ENCODE results near the gene WDR27.

Gene WDR27

DNA sequence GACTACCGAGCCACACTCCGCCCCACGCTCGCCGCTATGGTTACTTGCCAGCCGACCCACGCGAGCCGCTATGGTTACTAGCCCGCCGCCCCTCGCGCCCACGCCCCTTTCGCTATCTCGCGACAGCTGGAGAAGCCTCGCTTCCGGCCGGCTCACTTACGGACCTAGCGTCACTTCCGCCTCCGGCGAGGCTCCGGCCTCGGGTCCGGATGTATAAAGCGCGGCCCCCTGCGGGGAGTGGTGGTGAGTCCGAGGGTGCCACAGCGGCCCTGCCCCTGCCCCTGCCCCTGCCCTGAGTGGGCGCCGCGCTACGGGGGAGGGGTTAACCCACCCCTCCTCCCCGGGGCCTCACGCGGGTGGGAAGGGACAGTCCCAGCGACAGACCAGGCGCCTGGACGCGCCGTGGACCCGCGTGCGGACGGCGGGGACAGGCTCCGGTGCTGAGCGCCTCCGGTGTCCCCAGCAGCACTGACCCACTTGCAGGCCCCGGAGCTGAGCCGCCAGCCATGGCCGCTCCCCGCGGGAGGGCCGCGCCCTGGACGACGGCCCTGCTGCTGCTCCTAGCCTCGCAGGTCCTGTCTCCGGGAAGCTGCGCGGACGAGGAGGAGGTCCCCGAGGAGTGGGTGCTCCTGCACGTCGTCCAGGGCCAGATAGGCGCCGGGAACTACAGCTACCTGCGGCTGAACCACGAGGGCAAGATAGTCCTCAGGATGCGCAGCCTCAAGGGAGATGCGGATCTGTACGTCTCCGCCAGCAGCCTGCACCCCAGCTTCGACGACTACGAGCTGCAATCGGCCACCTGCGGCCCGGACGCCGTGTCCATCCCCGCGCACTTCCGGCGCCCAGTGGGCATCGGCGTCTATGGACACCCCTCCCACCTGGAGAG lies at the start of gene WDR27, which contains the start of gene C6orf120:
TSS of gene WDR27 (minus strand) at position 76 of the 886 bp plus-strand sequence. CDS start 13,024 bp downstream, outside the sequence.
TSS of gene C6orf120 (plus strand) at position 173 of the 886 bp plus-strand sequence. CDS start at position 507, 334 bp downstream.
- DNase-seq (ENCODE audit: low read depth), result peak; percentile 97

DNA sequence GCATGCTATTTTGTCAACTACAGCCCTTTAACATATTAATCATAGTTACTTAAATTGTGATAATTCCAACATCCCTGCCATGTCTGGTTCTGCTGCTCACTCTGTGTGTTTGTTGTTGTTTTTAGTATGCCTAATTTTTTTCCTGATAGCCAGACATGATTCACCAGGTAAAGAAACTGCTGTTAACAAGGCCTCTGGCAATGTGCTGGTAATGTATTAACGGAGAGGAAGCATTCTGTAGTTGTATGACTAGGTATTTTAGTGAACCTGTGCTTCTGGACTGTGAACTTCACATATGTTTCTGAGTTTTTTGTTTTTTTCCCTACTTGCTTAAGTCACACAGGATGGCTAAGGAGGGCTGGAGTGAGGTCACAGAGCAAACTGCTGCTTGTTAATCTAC lies 44.7 kb upstream of the WDR27 start:
- no peak for DNase-seq (ENCODE audit: low read depth)

DNA sequence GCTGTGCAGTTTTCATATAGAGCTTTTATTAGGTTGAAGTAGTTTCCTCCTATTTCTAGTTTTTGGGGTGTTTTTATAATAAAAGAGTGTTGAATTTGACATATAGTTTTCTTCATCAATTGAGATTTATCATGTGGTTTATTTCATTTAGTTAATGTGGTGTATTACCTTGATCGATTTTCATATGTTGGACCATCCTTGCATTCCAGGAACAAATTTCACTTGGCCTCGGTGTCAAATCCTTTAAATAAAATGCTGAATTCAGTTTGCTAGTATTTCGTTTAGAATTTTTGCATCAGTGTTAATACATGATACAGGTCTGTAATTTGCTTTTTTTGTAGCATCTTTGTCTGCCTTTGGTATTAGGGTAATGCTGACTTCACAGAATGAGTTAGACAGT lies 43.6 kb upstream of the WDR27 start:
- no peak for DNase-seq (ENCODE audit: low read depth)

DNA sequence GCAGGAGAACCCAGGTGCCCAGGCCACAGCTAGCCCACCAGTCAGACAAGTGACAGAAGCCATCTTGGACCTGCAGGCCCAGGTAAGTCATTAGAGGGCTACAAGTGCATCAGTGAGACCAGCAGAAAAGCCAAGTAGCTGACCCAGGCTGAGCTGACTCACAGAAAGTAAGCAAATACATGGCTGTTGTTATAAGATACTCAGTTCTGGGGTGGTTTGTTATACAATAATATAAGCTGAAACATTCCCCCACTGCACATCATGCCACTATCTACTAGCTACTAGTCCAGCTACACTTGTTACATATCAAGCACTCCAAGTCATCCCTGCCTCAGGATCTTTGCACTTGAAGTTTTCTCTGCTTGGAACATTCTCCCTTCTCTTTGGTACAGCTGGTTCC lies 39.5 kb upstream of the WDR27 start:
- DNase-seq (ENCODE audit: low read depth), result no peak

DNA sequence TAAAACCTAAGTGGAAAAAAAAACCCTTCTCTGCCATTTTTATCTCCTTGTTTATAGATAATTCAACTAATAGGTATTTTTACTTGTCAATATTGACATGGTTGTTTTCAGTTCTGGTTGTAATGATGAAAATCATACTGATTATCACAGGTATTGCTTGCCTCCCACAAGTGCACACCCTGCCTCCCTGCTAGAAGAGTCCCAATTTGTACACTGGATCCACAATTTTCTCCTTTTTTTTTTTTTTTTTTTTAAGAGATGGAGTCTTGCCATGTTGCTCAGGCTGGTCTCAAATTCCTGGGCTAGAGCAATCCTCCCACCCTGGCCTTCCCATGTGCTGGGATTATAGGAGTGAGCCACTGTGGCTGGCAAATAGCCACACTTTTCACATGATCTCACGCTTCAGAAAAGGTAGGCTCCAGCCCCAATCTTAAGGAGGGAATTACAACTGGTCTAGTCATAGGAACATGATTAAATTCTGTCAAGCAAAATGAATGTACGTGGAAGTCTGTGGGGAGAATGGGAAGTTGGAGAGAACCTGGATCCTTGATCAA lies 37.2 kb upstream of the WDR27 start:
- no peak for DNase-seq (ENCODE audit: low read depth)

DNA sequence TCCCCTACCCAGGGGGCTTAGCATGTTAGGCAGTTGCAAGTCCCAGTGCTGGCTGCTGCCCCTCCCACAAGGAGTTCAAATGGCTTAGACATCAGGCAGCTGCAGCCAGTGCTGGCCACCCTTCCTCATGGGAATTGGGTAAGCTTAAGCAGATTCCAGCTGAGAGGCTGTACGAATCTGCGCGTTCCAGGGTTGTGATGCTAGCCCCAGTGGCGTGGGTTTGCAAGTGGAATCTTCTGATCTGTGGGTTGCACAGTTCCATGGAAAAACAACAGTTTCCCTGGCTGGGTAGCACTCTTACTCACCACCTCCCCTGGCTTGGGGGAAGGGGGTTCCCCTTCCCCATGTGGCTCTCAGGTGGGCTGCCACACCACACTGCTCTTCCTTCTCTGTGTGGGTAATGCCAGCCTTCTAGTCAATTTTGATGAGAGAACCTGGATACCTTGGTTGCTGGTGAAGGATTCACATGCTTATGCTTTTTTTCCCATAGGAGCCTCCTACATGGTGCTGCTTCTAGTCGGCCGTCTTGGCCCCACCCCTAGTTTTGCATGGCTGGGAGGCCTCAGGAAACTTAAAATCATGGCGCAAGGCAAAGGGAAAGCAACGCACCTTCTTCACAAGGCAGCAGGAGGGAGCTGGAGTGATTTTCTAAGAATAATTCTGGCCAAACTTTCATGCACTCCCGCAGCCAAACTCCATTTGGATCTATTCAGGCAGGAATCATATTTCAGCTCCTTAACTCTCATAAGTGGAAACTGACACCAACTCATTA lies 36.6 kb upstream of the WDR27 start:
- DNase-seq (ENCODE audit: low read depth), result no peak

DNA sequence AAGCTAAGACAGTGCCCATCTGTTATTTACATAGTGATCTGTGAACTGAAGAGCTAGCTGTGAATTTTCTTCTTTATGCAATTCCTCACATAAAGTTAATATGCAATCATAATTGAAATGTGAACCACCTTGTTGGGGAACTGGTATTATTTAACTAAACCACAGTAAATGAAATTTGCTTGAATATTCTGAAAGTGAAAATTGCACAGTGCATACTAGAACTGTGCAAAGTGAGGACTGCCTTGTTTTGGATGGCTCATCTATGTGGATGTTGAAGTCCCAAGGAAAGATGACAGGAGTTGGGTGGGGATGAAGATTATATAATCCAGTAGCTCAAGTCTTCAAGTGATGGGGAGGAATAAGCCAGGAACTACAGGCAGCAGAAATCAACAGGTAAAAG lies 28.1 kb upstream of the WDR27 start:
- no peak for DNase-seq (ENCODE audit: low read depth)

DNA sequence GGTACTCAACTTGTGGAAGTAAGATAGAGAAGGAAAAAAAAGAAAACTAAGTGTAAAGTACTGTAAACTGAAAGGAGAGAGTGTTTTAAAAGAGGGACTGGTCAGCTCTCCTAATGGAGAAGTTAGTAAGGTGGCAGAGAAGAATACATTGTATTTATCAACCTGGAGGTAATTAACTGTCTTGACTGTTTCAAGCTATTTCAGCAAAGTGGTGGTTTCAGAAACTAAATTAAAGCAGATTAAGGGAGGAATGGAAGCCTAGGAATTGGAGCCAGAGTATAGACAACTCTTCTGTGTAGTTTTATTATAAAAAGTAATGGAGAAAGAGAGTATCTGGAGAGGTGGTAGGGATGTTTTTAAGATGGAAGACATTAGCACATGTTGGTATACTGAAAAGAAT lies 25.1 kb upstream of the WDR27 start:
- no peak for DNase-seq (ENCODE audit: low read depth)

DNA sequence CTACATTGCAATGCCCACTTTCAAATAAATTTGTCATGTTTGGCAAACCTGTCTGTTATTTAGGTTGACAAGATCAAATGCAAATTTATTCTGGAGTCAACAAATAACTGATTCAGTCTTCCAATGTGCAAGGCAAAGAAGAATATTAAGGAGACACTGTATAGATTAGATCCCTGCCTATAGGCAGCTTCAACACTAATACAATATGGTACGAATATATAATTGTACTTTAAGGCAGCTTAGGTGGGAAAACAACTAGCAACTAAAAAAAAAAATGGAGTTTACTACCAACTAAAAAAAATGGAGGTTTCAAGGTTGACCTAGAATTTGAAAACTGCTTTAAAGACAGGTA lies 24.2 kb upstream of the WDR27 start:
- no peak for DNase-seq (ENCODE audit: low read depth)

DNA sequence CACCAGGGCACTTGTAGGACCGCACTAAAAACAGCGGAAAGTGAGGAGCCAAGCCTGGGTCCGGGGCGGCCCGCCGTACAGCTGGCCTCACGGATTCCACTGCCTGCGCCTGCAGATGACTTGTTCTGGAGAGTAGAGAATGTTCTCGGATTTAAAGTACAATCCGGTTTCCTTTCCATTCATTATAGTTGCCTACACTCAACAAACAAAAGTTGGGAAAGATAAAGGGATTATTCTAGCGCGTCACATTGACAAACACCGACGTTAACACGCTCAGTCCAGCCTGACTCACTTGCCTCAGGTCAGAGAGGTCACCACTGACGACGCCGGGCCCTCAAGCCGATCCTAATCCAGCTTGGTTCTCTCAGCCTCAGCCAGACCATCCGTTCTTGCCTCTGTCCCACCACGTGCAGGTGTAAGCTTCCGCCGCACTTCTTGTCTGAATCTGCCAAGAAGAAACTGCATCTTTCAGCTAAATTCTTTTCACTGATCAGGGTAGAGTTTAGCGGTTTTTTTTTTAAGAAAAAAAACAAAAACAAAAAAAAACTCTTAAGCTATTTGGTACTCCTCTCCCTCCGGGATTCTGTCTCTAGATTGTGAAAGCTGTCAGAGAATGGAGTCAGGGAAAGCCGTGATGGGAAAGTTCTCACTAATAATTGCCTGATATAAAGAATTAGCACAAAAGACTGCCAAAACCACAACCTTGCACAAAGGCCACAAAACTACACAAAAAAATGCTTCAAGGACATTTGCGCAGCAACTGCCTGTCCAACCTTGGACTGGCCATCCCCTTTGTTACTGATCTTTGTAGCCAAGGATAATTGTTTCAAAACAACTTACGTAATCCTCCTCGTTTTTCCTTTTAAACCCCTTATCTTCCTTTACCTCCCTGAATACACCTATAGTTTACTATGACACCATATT lies 23.6 kb upstream of the WDR27 start:
- DNase-seq (ENCODE audit: low read depth), result peak; percentile 70

DNA sequence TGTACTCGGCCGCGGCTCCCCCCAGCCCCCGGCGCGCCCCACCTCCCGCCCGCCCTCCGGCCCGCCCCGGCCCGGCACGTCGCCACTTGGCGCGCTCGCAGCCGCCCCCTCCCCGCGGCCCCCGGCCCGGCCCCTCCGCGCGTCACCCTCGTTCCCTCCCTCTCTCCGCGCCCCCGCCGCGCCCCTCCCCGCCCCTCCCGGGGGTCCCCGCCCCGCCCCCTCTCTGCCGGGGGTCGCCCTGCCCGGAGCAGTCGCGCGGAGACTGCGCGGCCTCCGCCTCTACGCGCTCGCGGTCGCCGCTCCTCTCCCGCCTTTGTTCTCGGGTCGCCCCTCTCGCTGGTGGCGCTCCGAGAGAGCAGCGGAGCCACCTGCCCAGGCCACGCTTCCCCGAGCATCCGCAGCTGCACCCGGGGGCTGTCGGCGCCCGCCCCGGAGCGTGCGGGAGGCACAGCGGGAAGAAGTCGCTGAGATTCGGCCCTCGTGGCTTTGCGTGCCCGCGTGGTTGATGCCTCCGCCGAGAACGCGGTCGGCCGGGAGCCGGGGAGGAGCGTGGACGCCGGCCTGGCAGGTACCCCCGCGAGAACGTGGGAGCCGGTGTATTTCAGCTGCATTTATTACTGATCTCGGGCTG lies 22.8 kb upstream of the WDR27 start, which contains the start of gene PHF10:
TSS of gene PHF10 (minus strand) at position 7 of the 631 bp plus-strand sequence. CDS start 569 bp downstream, outside the sequence.
- DNase-seq (ENCODE audit: low read depth), result peak; percentile 32

DNA sequence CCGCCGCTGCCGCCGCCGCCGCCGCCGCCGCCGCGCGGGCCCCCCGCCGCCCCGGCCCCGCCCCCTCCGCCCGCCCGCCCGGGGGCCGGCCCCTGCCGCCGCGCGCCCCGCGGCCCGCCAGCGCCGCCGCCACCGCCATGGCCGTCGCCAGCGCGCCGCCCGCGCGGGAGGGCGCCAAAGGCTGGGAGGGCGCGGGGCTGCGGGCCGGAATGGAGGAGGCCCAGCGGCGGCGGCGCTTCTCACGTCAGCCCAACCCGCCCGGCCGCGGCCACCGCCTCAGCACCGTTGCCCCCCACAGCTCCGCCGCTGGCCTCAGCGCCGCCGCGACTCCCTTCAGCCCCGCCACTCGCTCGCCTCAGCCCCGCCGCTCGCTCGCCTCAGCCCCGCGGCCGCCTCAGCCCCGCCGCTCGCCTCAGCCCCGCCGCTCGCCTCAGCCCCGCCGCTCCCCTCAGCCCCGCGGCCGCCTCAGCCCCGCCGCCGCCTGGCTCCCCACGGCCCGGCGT lies 22.2 kb upstream of the WDR27 start:
- DNase-seq (ENCODE audit: low read depth), result peak; percentile 38

DNA sequence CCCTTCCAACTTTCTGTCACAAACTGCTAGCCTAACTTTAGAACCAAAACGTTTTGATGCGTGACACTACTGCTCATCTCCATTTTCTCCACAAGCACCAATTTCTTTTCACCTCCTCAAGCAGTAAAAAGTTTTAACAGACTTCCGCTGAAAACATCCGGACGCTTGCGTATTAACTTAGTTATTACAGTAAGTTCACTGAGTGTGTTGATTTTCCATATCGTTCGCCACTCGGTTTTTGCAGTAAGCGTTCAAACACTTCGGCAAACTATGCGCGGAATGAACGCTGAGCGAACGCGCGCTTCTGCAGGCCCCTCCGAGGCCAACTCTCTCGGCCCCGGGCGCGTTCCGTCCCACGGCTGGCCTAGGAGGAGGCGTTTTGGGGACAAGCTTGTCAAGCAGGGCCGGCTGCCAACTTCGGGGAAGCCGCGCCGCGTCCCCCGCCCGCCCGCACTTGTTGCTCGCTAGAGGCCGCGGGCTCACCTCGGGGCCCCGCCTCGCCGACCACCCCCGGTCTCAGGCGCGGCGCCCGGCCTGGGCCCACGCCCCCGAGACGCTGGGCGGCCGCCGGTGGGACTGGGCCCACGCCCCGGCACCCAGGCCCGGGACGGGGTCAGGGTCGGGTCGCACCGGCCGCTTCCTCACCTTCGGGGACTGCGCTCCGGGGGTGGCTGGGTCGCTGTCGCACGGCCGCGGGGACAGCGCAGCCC lies 21.5 kb upstream of the WDR27 start:
- peak; percentile 76 for DNase-seq (ENCODE audit: low read depth)

DNA sequence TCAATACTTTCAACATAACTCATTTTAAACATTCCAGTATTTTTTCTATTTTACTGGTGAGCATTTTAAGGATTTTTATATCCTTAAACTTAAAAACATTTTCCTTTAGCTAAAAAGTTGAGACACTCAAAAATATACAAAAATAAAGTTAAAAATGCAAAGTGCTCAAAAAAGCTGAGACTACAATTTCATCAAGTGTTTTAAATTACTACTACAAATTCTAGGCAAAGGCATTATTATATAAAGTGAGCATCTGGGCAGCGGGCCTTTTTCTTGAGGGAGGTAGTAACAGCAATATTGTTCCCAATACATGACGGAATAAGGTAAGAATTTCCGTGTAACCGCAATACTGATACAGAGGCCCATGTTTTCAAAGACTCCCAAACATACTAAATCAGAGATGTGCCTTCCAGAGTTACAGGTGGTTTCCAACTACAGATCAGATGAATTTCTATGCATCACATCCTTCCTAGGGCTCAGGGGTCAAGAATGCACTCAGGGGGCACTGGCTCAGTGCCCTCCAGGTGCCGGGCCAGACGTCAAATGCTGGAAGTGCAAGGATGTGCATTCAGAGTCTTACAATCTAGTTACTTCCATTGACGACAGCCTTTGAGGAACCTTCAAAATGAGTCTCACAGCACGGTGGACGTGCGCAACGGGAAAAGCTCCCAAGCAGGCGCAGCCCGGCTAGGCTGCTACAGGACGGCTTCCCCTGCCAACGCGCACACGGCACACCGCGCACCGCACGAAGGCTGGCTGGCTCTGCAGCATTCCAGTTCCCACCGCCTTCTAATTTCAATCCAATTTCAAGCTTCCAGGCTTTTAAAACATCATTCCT lies 20.8 kb upstream of the WDR27 start:
- peak; percentile 55 for DNase-seq (ENCODE audit: low read depth)

DNA sequence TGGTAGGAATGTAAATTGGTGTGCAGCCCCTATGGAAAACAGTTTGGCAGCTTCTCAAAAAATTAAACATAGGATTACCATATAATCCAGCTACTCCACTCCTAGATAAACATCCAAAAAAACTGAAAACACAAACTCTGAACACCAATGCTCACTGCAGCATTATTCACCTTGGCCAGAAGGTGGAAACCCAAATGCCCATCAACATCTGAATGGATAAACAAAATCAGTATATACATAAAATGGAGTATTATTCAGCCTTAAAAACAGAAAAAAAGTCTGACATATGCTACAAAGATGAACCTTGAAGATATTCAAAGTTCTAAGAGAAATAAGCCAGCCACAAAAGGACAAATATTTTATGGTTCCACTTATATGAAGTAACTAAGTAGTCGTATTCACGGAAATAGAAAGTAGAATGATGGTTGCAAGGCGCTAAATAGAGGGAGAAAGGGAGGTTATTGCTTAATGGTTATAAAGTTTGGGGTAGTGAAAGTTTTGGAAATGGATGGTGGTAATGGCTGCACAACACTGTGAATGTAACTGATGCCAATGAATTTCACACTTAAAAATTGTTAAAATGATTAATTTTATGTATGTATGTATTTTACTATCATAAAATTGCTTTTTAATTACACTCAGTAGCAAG lies 18.5 kb upstream of the WDR27 start:
- DNase-seq (ENCODE audit: low read depth), result no peak

DNA sequence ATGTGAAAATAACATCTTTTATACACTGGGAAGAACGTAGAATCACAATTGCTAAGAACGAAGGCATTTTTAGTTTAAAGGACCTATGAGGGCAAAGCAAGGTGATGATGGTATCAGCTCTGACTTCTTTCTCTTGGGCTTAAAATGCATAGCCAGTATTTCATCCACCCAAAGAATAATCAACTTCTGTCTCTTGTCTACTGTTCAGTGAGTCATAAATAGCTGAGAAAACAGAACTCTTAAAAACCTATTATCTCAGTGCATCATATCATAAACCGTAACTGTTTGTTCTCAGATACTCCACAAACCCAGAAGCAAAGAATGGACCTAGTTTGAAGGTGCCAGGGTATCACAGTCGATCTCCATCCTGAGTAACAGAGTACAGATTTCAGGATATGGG lies 17.3 kb upstream of the WDR27 start:
- DNase-seq (ENCODE audit: low read depth), result no peak

DNA sequence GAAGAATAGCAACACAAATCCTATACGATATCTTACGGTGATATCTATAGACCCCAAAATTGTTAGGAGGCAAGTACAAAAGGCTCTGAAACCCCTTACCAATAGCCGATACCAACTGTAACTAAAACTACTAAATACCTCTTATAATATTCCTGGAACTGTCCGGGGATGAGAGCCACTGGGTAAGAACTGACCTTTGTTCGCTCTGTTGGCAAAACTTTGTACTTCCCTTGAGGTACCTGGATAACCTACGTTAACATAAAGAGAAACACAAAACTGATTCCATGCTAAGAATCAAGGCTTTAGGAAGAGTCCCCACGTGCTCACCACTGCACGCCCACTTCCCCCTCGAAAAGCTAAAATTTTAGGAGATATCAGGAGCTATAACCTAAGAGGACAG lies 12.8 kb upstream of the WDR27 start:
- DNase-seq (ENCODE audit: low read depth), result no peak

DNA sequence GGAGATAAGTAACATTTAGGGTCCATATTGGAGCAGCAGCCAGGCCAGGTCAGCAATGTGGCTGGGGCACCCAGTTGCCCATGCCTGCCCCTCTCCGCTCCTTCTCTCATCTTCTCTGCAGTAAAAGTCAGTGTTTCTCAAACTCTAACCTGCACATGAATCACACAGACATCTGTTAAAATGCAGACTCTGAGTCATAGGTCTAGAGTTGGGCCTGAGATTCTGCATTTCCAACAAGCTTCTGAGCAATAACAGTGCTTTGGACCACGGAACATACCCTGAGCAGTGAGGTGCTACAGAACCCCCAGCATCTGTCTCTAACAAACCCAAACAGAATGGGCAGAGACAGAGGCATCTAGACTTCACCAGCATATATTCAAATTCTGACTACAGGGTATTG lies 12.3 kb upstream of the WDR27 start:
- DNase-seq (ENCODE audit: low read depth), result no peak

DNA sequence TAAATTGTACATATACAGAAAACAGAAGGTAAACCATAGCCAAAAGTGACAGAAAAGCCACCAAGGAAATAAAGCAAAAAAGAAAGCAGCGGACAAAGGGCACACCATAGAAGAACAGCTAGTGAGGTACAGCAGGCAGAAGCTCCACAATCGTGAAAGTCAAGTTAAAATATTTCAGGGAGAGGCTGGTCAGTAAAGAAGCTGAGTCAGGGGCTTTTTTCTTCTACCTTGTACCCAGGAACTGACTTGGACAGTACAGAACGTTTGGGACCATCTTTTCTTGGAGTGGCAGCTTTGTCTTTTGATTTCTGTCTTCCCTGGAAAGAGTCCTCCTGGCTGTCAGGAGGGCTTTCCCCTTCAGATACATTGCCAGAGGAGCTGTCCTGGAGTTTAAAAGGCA lies 8.2 kb upstream of the WDR27 start:
- DNase-seq (ENCODE audit: low read depth), result no peak

All from EH (cell line).